GM10248 (cell line): Measurements from ENCODE around the gene CFL1.

Experiments
- CTCF ChIA-PET: fragments of 300-600 bp; sonication (Branson Sonifier 250); formaldehyde crosslinking; extraction: SDS; loops from one replicate; lab custom pipeline; 2021; ENCODE audit warnings: antibody characterized with exemption; lab: Yijun Ruan, JAX
- POLR2A ChIA-PET: fragments of 350-650 bp; sonication (Branson Sonifier 250); formaldehyde crosslinking; extraction: SDS; loops from one replicate; lab custom pipeline; 2020; ENCODE audit warnings: antibody characterized with exemption; lab: Yijun Ruan, JAX
- DNase-seq: peaks from one replicate; pipeline ENCODE4 v3.0.0; 2012; ENCODE audit errors: extremely low spot score
- TF ChIP-seq, protein P1 (sequence below): IDR thresholded peaks from 2 replicates; pipeline ENCODE4 v1.5.1; 2012; ENCODE audit warnings: mild to moderate bottlenecking, low read depth; ENCODE audit errors: extremely low read depth, missing control alignments, control extremely low read depth

Gene CFL1

GRCh38 chr11:65890324-65891218, 32.6 kb upstream of the CFL1 start, which contains the start of gene CCDC85B:
Gene CCDC85B (plus strand): TSS chr11:65890673. CDS start chr11:65890784, 111 bp downstream.
- DNase-seq: peak; percentile 95
- ChIA-PET CTCF (interaction anchor here (0.8 to 19.3 kb wide), 30 partner anchors 8 to 301 kb away, joined by 3 to 535 read pairs (median 4); partner anchors contain the start of genes AP5B1, C11orf68, CFL1 and CTSW), POLR2A (interaction anchor here (0.6 to 2.2 kb wide), 9 partner anchors 10 to 466 kb away, joined by 3 to 25 read pairs (median 4); partner anchors contain the start of genes CFL1, FOSL1, MUS81 and PCNX3)
- TF ChIP-seq, protein P1, sequence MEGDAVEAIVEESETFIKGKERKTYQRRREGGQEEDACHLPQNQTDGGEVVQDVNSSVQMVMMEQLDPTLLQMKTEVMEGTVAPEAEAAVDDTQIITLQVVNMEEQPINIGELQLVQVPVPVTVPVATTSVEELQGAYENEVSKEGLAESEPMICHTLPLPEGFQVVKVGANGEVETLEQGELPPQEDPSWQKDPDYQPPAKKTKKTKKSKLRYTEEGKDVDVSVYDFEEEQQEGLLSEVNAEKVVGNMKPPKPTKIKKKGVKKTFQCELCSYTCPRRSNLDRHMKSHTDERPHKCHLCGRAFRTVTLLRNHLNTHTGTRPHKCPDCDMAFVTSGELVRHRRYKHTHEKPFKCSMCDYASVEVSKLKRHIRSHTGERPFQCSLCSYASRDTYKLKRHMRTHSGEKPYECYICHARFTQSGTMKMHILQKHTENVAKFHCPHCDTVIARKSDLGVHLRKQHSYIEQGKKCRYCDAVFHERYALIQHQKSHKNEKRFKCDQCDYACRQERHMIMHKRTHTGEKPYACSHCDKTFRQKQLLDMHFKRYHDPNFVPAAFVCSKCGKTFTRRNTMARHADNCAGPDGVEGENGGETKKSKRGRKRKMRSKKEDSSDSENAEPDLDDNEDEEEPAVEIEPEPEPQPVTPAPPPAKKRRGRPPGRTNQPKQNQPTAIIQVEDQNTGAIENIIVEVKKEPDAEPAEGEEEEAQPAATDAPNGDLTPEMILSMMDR: peak; percentile 13

DNA sequence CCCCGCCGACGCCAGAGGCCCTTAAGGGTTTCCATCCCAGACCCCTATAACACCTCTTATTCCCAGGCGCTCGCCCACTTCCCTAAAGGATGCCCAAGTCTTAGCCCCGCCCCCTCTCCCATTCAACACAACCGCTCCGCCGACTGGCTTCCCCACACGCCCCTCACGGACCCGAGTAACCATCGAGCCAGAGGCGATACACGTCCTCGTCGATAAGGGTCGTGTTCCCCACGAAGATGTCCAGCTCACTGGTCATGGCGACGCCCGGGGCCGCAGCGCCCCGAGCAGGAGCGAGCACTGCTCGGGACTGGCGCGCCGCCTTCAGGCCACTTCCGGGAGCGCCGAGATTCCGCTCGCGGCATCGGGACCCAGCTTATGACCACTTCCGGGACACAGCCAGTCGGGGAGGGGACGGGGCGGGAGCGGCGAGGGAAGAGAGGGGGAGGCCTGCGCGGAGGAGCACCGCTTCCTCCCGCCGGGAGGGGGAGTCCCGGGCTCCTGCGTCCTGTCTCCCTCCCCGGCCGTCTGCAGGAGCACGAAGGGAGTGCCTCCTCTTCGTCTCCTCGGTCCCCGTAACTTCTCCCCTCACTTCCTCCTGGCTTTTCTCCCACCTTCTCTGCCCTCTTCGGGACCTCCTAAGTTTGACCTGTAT, 30.3 kb upstream of the CFL1 start, which contains the start of gene FIBP:
TSS of gene FIBP (minus strand) at position 309 of the 652 bp plus-strand sequence. CDS start at position 256, 53 bp downstream.
- ChIA-PET CTCF (interaction anchor here (0.6 to 19.3 kb wide), 45 partner anchors 4 to 394 kb away, joined by 3 to 535 read pairs (median 6); partner anchors contain the start of genes AP5B1, BANF1, C11orf68 and CCDC85B), POLR2A (interaction anchor here (0.6 to 1.7 kb wide), 16 partner anchors 11 to 1661 kb away, joined by 3 to 12 read pairs (median 5); partner anchors contain the start of genes CFL1, KAT5 and MAP3K11)
- TF ChIP-seq, protein P1: peak; percentile 73
- peak; percentile 97 for DNase-seq

- no peak for DNase-seq
- CTCF ChIA-PET: interaction anchor here (0.7 to 19.3 kb wide), 43 partner anchors 4 to 395 kb away, joined by 3 to 535 read pairs (median 6); partner anchors contain the start of genes AP5B1, BANF1, C11orf68 and CCDC85B
- POLR2A ChIA-PET: interaction anchor here (0.6 to 1.7 kb wide), 15 partner anchors 14 to 1661 kb away, joined by 3 to 12 read pairs (median 5); partner anchors contain the start of genes CFL1, KAT5 and MAP3K11
- TF ChIP-seq, protein P1: no peak
Observed at GRCh38 chr11:65887723-65888162, 29.8 kb upstream of the CFL1 start.

DNA sequence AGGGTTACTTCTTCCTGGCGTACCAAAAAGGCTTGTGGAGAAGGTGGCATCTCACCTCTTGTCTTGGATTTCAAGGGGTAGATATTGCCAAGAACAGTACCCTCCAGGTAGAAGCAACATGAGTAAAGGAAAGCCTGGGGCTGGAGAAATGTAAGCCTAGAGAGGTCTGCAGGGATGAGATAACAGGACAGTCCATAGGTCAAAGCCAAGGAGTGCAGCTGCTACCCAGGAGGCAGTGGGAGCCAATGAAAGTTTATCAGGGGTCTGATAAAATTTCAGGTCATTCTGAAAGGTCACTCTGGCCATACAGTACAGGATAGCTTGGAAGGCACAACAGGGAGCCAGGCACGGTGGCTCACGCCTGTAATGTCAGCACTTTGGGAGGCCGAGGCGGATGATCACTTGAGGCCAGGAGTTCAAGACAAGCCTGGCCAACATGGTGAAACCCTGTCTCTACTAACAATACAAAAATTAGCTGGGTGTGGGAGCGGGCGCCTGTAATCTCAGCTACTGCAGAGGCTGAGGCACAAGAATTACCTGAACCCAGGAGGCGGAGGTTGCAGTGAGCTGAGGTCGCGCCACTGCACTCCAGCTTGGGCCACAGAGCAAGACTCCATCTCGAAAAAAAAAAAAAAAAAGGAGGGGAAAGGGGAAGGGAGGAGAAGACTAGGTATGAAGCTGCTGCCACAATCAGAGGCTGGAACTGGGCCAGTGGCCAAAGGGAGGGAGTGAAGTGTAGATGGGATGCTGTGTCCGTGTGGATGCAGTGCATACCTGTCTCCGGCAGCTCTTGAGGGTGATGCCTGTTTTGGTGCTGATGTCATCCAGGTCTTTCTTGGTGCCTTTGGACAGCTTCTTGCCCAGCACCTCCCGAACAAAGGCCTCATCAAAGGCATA, 29.1 kb upstream of the CFL1 start:
- DNase-seq: no peak
- CTCF ChIA-PET: interaction anchor here (0.8 to 19.3 kb wide), 18 partner anchors 5 to 158 kb away, joined by 3 to 535 read pairs (median 13); partner anchors contain the start of genes CCDC85B, CFL1, CTSW and EFEMP2
- POLR2A ChIA-PET: interaction anchor here (1.7 kb wide), 1 partner anchor 35 kb away, joined by 12 read pairs; no protein-coding TSS in a partner anchor
- TF ChIP-seq, protein P1: no peak

DNA sequence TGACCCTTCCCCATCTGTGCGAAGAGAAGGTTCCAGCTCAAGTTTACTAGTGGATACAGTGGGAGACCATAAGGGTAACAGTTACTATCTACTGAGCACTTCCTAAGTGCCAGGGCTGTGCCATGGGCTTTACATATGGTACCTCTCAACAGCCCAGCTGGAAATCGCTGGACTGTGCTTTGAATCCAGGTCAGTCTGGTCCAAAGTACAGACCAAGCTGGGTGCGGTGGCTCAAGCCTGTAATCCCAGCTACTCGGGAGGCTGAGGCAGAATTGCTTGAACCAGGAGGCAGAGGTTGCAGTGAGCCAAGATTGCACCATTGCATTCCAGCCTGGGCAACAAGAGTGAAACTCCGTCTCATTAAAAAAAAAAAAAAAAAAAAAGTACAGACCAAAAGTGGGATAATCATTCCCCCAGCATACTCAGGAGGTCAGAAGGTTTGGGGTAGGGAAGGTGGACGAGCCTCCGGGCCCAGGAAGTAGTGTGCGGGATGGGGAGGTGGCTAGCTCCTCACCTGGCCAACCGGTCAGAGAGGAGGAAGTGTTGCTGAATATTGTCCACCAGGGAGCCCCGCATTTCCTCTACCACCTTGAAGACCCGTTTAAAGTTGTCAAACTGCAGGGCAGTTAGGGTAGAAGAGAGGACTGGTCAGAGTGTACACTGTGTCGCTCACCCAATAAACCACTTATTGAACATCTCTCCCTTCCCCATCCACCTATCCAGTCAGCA, 28.0 kb upstream of the CFL1 start:
- POLR2A ChIA-PET: no interaction called here
- TF ChIP-seq, protein P1: no peak
- no peak for DNase-seq
- CTCF ChIA-PET: interaction anchor here (0.5 to 19.3 kb wide), 28 partner anchors 4 to 591 kb away, joined by 3 to 535 read pairs (median 13); partner anchors contain the start of genes CCDC85B, CFL1, CTSW and EFEMP2
